Liver (tissue), 9 donors: Measurements from ENCODE around the gene PES1. TPM values are rescaled to one million over a fixed set of nuclear protein-coding genes. Genes with fewer than 3 reads are reported as not detected.
A peak's percentile ranks its signal among the peaks of the same experiment; 100 is the strongest.

Source experiments
- DNase-seq: peaks from one replicate; pipeline ENCODE4 v3.0.0-alpha.2; 2017; ENCODE audit warnings: low spot score
- H3K27ac ChIP-seq, 2 donors: one replicate each; pipeline ENCODE4 v1.7.0; 2013; ENCODE audit warnings: inconsistent platforms in 2 of 2, low read length in 2 of 2, control low read depth in 1 of 2, low read depth in 1 of 2, mild to moderate bottlenecking in 1 of 2
- H3K27me3 ChIP-seq, 4 donors: one replicate each; pipeline versions ENCODE4 v1.6.1 to v1.7.0; 2013; ENCODE audit warnings: low read length in 3 of 4, inconsistent platforms in 1 of 4, mild to moderate bottlenecking in 1 of 4, moderate library complexity in 1 of 4; ENCODE audit not compliant: control insufficient read depth in 4 of 4, insufficient read depth in 4 of 4
- H3K36me3 ChIP-seq, 4 donors: one replicate each; pipeline versions ENCODE4 v1.6.1 to v1.7.0; 2013; ENCODE audit warnings: low read length in 3 of 4, mild to moderate bottlenecking in 3 of 4, low read depth in 1 of 4, moderate library complexity in 1 of 4; ENCODE audit not compliant: control insufficient read depth in 4 of 4, insufficient read depth in 3 of 4
- H3K4me1 ChIP-seq, 4 donors: one replicate each; pipeline versions ENCODE4 v1.6.1 to v1.7.0; 2013; ENCODE audit warnings: low read length in 3 of 4, mild to moderate bottlenecking in 3 of 4, moderate library complexity in 1 of 4; ENCODE audit not compliant: control insufficient read depth in 4 of 4, insufficient read depth in 4 of 4
- H3K4me3 ChIP-seq, 3 donors: one replicate each; pipeline versions ENCODE4 v1.6.1 to v1.7.0; 2013; ENCODE audit warnings: low read length in 3 of 3, control low read depth in 1 of 3, low read depth in 1 of 3, mild to moderate bottlenecking in 1 of 3
- H3K9ac ChIP-seq, 2 donors: one replicate each; pipeline ENCODE4 v1.7.0; 2013; ENCODE audit warnings: low read length in 2 of 2, mild to moderate bottlenecking in 2 of 2, moderate library complexity in 2 of 2, control low read depth in 1 of 2, low read depth in 1 of 2
- H3K9me3 ChIP-seq, 4 donors: one replicate each; pipeline versions ENCODE4 v1.6.1 to v1.7.0; 2013; ENCODE audit warnings: low read length in 3 of 4; ENCODE audit not compliant: control insufficient read depth in 4 of 4
- EGR1 ChIP-seq, 2 donors: IDR thresholded peaks; 2 replicates each; pipeline ENCODE4 v1.6.1; 2016 to 2018; ENCODE audit warnings: antibody characterized with exemption in 2 of 2, low read depth in 2 of 2
- GABPA ChIP-seq, 2 donors: IDR thresholded peaks in 1 of 2; conservative IDR thresholded peaks in 1 of 2; 2 replicates each; pipeline ENCODE4 v1.6.1; 2016; ENCODE audit warnings: antibody characterized with exemption in 2 of 2, mild to moderate bottlenecking in 1 of 2, moderate library complexity in 1 of 2
- HNF4A ChIP-seq, 2 donors: conservative IDR thresholded peaks; 2 replicates each; pipeline ENCODE4 v1.6.1; 2016; ENCODE audit warnings: antibody characterized with exemption in 2 of 2, mild to moderate bottlenecking in 2 of 2
- HNF4G ChIP-seq: IDR thresholded peaks from 2 replicates; pipeline ENCODE4 v1.6.1; 2016; ENCODE audit warnings: antibody characterized with exemption
- JUND ChIP-seq, 2 donors: IDR thresholded peaks; 2 replicates each; pipeline ENCODE4 v1.6.1; 2016; ENCODE audit warnings: antibody characterized with exemption in 2 of 2
- NR2F2 ChIP-seq: IDR thresholded peaks from 2 replicates; pipeline ENCODE4 v1.6.1; 2016; ENCODE audit warnings: antibody characterized with exemption
- SP1 ChIP-seq: IDR thresholded peaks from 2 replicates; pipeline ENCODE4 v1.6.1; 2018; ENCODE audit warnings: antibody characterized with exemption, mild to moderate bottlenecking
- YY1 ChIP-seq: IDR thresholded peaks from 2 replicates; pipeline ENCODE4 v1.6.1; 2016; ENCODE audit warnings: antibody characterized with exemption, mild to moderate bottlenecking
- WGBS: extraction: QIAGEN DNeasy Blood & Tissue Kit; methylation state at CpG from one replicate; pipeline ENCODE4 v1.1.7; 2013; 5-methylcytosine and 5-hydroxymethylcytosine counted together
- polyA plus RNA-seq, 2 donors: library from polyadenylated mRNA; stranded (reverse) in 1 of 2; unstranded in 1 of 2; fragments of 200-250 nt in 1 of 2; fragments of >200 nt in 1 of 2; fragmentation: Nextera tagmentation in 1 of 2; extraction: Ambion mirVana in 1 of 2; gene quantifications; one replicate each; pipeline versions ENCODE4 v1.2.1 to v1.2.3, GENCODE V29; 2013 to 2015
- total RNA-seq, 2 donors: library from RNA; depleted of rRNA; stranded (reverse); fragments of >200 nt; gene quantifications; one replicate each; pipeline ENCODE4 v1.2.3, GENCODE V29; 2014
- TF ChIP-seq, protein P1 (sequence below): fragments of 150-350 bp; IDR thresholded peaks from 2 replicates; pipeline ENCODE4 v1.5.1; 2017; ENCODE audit warnings: improper control_type of control experiment, low read depth, low read length; ENCODE audit not compliant: missing input control
- TF ChIP-seq, protein P2 (sequence below): IDR thresholded peaks from 2 replicates; pipeline ENCODE4 v1.6.1; 2016; ENCODE audit warnings: antibody characterized with exemption
- TF ChIP-seq, protein P3 (sequence below): IDR thresholded peaks from 2 replicates; pipeline ENCODE4 v1.6.1; 2016; ENCODE audit warnings: antibody characterized with exemption
- TF ChIP-seq, protein P4 (sequence below): IDR thresholded peaks from 2 replicates; pipeline ENCODE4 v1.6.1; 2016; ENCODE audit warnings: antibody characterized with exemption
- donor health status: healthy.
- donor health status: healthy.
- donor health status: healthy.
- donor health status: healthy.
- donor health status: healthy.

PES1 gene
- total and polyA plus RNA-seq, 4 donors, result 20.0 to 33.1 (median 22.3) TPM

DNA sequence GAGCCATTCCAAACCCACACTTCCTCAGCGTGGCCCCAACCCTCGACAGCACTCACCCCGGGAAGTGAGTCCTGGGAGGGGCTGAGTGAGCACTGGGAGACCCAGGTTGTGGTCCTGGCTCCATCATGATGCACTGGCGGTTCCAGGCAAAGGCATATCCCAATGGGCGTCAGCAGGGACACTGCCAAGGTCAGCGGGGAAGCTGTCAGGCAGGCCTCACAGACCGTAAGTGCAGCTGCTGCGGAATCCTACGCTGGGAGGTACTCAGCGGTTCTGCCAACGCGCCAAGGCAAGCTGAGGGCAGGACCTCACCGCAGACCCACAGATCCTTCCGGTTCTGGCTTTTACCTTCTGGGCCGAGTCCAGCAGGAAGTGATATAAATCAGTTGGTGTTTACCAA, 15.9 kb downstream of the PES1 start (continued):
- TF ChIP-seq, protein P1, sequence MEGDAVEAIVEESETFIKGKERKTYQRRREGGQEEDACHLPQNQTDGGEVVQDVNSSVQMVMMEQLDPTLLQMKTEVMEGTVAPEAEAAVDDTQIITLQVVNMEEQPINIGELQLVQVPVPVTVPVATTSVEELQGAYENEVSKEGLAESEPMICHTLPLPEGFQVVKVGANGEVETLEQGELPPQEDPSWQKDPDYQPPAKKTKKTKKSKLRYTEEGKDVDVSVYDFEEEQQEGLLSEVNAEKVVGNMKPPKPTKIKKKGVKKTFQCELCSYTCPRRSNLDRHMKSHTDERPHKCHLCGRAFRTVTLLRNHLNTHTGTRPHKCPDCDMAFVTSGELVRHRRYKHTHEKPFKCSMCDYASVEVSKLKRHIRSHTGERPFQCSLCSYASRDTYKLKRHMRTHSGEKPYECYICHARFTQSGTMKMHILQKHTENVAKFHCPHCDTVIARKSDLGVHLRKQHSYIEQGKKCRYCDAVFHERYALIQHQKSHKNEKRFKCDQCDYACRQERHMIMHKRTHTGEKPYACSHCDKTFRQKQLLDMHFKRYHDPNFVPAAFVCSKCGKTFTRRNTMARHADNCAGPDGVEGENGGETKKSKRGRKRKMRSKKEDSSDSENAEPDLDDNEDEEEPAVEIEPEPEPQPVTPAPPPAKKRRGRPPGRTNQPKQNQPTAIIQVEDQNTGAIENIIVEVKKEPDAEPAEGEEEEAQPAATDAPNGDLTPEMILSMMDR, result no peak
- TF ChIP-seq EGR1 (IDR thresholded peaks at IDR 0.05; ENCODE audit: low read depth in 2 of 2) (no peak), JUND (IDR thresholded peaks at IDR 0.05) (no peak), GABPA (IDR thresholded peaks at IDR 0.05 in 1 of 2, conservative IDR thresholded peaks at IDR 0.05 in 1 of 2) (no peak), HNF4G (no peak), NR2F2 (no peak)
- TF ChIP-seq, protein P2, sequence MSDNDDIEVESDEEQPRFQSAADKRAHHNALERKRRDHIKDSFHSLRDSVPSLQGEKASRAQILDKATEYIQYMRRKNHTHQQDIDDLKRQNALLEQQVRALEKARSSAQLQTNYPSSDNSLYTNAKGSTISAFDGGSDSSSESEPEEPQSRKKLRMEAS, result no peak

DNA sequence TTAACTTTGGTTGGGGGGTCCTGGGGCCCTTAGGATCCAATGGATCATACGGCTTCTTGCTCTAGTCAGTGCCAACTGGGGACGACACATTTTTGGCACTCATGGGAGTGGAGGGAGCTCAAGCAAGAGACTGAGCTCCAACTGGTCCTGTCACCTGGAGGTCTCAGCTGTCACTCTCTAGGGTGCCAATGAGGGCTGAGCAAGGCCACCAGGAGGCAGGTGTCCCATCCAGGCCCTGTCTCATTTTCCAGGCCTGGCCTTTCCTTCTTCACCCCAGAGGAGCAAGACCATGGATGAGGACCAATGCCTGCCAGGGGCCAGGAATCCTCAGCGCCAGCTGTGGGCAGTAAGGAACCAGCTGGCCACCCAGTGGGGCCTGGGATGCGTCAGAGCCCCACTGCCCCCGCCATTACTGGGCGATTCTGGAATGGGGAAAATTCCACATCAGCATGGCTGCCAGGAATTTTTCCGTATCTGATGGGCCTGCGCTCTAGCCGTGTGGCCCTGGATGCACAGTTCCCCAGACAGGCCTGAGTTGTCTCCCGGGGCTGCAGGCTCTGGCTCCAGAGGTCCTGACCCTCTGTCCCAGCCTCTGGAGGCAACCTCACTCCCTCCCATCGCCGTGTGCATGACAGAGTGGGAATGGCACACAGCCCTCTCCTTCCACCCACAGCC, 16.6 kb downstream of the PES1 start:
- no peak for DNase-seq
- no peaks in the 10 kb centered on the region for H3K9me3 ChIP-seq
- peaks cover 23 to 31% (median 26%) of the 10 kb centered on the region in 4 donors for H3K4me1 ChIP-seq
- no peak for TF ChIP-seq YY1
- peak; percentile 76 for TF ChIP-seq NR2F2
- peak; percentile 22 for TF ChIP-seq SP1
- no peak overlapping the region for H3K27ac ChIP-seq
- no peak overlapping the region for H3K4me3 ChIP-seq
- H3K9ac ChIP-seq, result no peak overlapping the region
- peaks cover 19 to 47% (median 30%) of the 10 kb centered on the region in 4 donors for H3K36me3 ChIP-seq
- no peaks in the 10 kb centered on the region for H3K27me3 ChIP-seq
- WGBS, result 75% methylated on average over 12 of the region's 12 CpGs

DNA sequence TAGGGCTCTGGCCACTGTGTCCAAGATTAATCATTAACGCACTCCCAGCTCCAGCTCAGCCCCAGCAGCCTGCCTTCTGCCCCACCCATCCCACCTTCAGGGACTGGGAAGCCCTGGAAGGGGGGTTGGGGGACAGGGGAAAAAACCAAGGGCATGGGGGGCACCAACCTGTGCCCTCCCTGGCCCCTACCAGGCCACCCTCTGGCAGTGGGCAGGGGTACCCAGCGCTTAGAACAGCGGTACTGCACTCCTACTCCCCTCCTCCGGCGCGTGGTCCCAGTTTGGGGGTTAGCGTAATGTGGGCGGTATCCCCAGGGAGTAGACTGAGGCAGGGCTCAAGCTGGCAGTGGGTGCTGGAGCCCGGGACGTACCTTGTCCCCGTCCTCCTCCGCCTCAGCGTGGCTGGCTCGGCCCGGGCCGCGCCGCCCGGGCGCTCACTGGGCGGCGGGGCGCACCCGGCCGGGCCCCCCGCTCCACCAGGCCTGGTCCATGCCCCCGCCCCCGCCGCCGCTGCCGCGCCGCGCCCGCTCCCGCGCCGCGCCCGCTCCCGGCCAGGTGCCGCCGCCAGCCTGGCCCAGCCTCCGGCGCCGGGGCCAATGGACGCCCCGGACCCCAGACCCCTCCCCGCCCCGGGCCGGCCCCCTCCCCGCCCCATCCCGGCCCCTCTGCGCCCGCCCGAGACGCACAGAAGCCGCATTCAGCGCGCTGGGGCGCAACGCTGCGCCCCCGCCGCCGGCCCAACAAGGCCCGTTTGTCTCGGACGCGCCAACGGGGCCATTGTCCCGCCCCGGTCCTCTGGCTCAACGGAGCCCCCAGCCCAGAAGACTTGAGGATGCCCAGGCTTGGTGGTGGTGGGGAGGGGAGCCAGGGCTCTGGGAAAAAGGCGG, 17.4 kb downstream of the PES1 start, which contains the start of gene GAL3ST1:
GAL3ST1 (minus strand) TSS at position 571 of the 887 bp plus-strand sequence. CDS start 17,273 bp downstream, outside the sequence.
- Histone ChIP-seq H3K4me3 (peak within 1 kb of the TSS in 2 of 3 donors; percentile 35 to 58), H3K27me3 (no peaks in the 10 kb centered on the region), H3K9me3 (no peaks in the 10 kb centered on the region), H3K4me1 (peaks cover 23 to 31% (median 26%) of the 10 kb centered on the region in 4 donors), H3K27ac (no peak within 1 kb of the TSS), H3K9ac (no peak within 1 kb of the TSS), H3K36me3 (peaks cover 14 to 39% (median 23%) of the 10 kb centered on the region in 4 donors)
- DNase-seq, result peak; percentile 54
- 20% methylated on average over 75 of the region's 75 CpGs for WGBS
- TF ChIP-seq SP1, result no peak
- TF ChIP-seq NR2F2, result no peak
- no peak for TF ChIP-seq HNF4G
- TF ChIP-seq, protein P2, result no peak
- TF ChIP-seq HNF4A (conservative IDR thresholded peaks at IDR 0.05), result no peak

DNA sequence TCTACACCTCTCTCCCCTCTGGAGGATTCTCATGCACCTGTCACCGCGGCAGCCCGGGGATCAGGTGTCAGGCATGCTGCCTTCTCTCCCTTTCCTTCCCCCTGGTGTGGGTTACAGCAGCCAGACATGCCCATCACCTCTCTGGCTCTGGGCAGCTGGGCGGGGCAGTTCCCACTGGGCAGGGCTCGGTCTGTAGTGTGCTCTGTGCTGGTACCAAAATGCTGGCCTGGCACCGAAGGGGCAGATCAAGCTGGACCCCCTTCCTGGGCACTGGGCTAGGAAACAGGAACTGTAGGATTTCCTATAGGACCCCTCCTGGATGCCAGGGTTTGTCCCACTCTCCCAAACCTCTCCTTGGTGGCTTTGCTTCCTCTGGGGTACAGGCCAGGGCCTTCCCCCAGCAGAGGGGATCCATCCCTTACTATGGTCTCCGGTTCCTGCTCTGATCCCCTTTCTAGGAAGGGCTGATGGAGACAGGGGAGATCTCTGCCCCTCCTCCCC, 18.1 kb downstream of the PES1 start:
- Histone ChIP-seq H3K27me3 (no peaks in the 10 kb centered on the region), H3K27ac (no peak overlapping the region), H3K4me3 (no peak overlapping the region), H3K9ac (no peak overlapping the region), H3K36me3 (peaks cover 8 to 32% (median 17%) of the 10 kb centered on the region in 4 donors), H3K9me3 (no peaks in the 10 kb centered on the region), H3K4me1 (peaks cover 23 to 31% (median 26%) of the 10 kb centered on the region in 4 donors)
- 36% methylated on average over 7 of the region's 7 CpGs for WGBS
- no peak for DNase-seq
- TF ChIP-seq, protein P1, result no peak
- TF ChIP-seq, protein P3, sequence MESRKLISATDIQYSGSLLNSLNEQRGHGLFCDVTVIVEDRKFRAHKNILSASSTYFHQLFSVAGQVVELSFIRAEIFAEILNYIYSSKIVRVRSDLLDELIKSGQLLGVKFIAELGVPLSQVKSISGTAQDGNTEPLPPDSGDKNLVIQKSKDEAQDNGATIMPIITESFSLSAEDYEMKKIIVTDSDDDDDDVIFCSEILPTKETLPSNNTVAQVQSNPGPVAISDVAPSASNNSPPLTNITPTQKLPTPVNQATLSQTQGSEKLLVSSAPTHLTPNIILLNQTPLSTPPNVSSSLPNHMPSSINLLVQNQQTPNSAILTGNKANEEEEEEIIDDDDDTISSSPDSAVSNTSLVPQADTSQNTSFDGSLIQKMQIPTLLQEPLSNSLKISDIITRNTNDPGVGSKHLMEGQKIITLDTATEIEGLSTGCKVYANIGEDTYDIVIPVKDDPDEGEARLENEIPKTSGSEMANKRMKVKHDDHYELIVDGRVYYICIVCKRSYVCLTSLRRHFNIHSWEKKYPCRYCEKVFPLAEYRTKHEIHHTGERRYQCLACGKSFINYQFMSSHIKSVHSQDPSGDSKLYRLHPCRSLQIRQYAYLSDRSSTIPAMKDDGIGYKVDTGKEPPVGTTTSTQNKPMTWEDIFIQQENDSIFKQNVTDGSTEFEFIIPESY, result no peak
- TF ChIP-seq YY1, result no peak
- TF ChIP-seq, protein P4, sequence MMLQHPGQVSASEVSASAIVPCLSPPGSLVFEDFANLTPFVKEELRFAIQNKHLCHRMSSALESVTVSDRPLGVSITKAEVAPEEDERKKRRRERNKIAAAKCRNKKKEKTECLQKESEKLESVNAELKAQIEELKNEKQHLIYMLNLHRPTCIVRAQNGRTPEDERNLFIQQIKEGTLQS, result no peak
